HepG2 (cell line): ENCODE measurements around the gene EMP2. TPM values are rescaled to one million over a fixed set of nuclear protein-coding genes. Genes with fewer than 3 reads are reported as not detected.

Source experiments
- AGO1 ChIP-seq: fragments of 200-400 bp; formaldehyde crosslinking; IDR thresholded peaks from 2 replicates; pipeline ENCODE4 v1.6.1; 2017; ENCODE audit warnings: mild to moderate bottlenecking, low read depth, low read length, moderate library complexity; ENCODE audit not compliant: poor library complexity, severe bottlenecking
- ATRX ChIP-seq: sonication (generic); formaldehyde crosslinking; IDR thresholded peaks from 2 replicates; pipeline ENCODE4 v1.4.0; 2020; ENCODE audit warnings: missing genetic modification reagents, borderline replicate concordance
- BRF2 ChIP-seq: sonication (generic); formaldehyde crosslinking; IDR thresholded peaks from 2 replicates; pipeline ENCODE4 v1.8.1; 2022; ENCODE audit warnings: mild to moderate bottlenecking, missing genetic modification reagents
- ELF1 ChIP-seq: sonication (generic); formaldehyde crosslinking; IDR thresholded peaks from 2 replicates; pipeline ENCODE4 v1.4.0; 2020; ENCODE audit warnings: missing genetic modification reagents
- GTF2F1 ChIP-seq: fragments of 150-350 bp; IDR thresholded peaks from 2 replicates; pipeline ENCODE4 v1.6.1; 2014; ENCODE audit warnings: low read length
- KDM2A ChIP-seq: sonication (generic); formaldehyde crosslinking; IDR thresholded peaks from 2 replicates; pipeline ENCODE4 v1.4.0; 2020; ENCODE audit warnings: low read depth, missing genetic modification reagents, borderline replicate concordance
- MATR3 ChIP-seq: sonication (generic); formaldehyde crosslinking; IDR thresholded peaks from 2 replicates; pipeline ENCODE4 v1.4.0; 2020; ENCODE audit warnings: missing genetic modification reagents
- PPARG ChIP-seq: conservative IDR thresholded peaks from 2 replicates; pipeline ENCODE4 v1.6.1; 2016; ENCODE audit warnings: missing biosample characterization, missing genetic modification reagents
- REL ChIP-seq: sonication (generic); formaldehyde crosslinking; conservative IDR thresholded peaks from 2 replicates; pipeline ENCODE4 v1.8.0; 2022; ENCODE audit warnings: mild to moderate bottlenecking, missing genetic modification reagents, moderate library complexity
- U2AF2 ChIP-seq: fragments of 200-400 bp; formaldehyde crosslinking; IDR thresholded peaks from 2 replicates; pipeline ENCODE4 v1.6.1; 2017; ENCODE audit warnings: low read depth, mild to moderate bottlenecking, low read length
- ZBTB38 ChIP-seq: sonication (generic); formaldehyde crosslinking; IDR thresholded peaks from 2 replicates; pipeline ENCODE4 v1.5.1; 2020; ENCODE audit warnings: mild to moderate bottlenecking, missing genetic modification reagents
- ZFP36L2 ChIP-seq: sonication (generic); formaldehyde crosslinking; IDR thresholded peaks from 2 replicates; pipeline ENCODE4 v1.4.0; 2020; ENCODE audit warnings: missing genetic modification reagents
- ZNF441 ChIP-seq: sonication (generic); formaldehyde crosslinking; IDR thresholded peaks from 2 replicates; pipeline ENCODE4 v1.7.0; 2021; ENCODE audit warnings: missing genetic modification reagents, borderline replicate concordance
- ZNF468 ChIP-seq: sonication (generic); formaldehyde crosslinking; IDR thresholded peaks from 2 replicates; pipeline ENCODE4 v1.8.0; 2022; ENCODE audit warnings: mild to moderate bottlenecking, moderate library complexity, missing genetic modification reagents
- ZNF512B ChIP-seq: sonication (generic); formaldehyde crosslinking; IDR thresholded peaks from 2 replicates; pipeline ENCODE4 v1.5.1; 2020; ENCODE audit warnings: missing genetic modification reagents, mild to moderate bottlenecking, borderline replicate concordance
- ZNF558 ChIP-seq: sonication (generic); formaldehyde crosslinking; IDR thresholded peaks from 2 replicates; pipeline ENCODE4 v1.9.0; 2022; ENCODE audit warnings: mild to moderate bottlenecking, missing genetic modification reagents, borderline replicate concordance
- ZNF567 ChIP-seq: sonication (generic); formaldehyde crosslinking; IDR thresholded peaks from 2 replicates; pipeline ENCODE4 v1.8.1; 2023; ENCODE audit warnings: mild to moderate bottlenecking, missing genetic modification reagents, borderline replicate concordance
- ZNF781 ChIP-seq: sonication (generic); formaldehyde crosslinking; IDR thresholded peaks from 2 replicates; pipeline ENCODE4 v1.5.1; 2020; ENCODE audit warnings: borderline replicate concordance, mild to moderate bottlenecking, missing genetic modification reagents; ENCODE audit errors: not compliant biosample characterization
- ZSCAN31 ChIP-seq: sonication (generic); formaldehyde crosslinking; IDR thresholded peaks from 2 replicates; pipeline ENCODE4 v1.5.0; 2020; ENCODE audit warnings: low read depth, mild to moderate bottlenecking, missing genetic modification reagents
- polyA plus RNA-seq, 8 experiments: library from polyadenylated mRNA; depleted of rRNA in 3 of 8; stranded (reverse) in 7 of 8; unstranded in 1 of 8; fragments of >200 nt; fragmentation: Illumina TruSeq in 4 of 8; extraction: Trizol in 4 of 8; gene quantifications; 2 replicates each; pipeline versions ENCODE4 v1.2.1 to v1.2.3, GENCODE V29; 2011 to 2016; ENCODE audit warnings: low read depth in 4 of 8, missing spikeins in 1 of 8, mixed read lengths in 1 of 8; ENCODE audit not compliant: insufficient read depth in 1 of 8
- total RNA-seq, 5 experiments: library from RNA; depleted of rRNA; stranded (reverse); fragments of >200 nt; fragmentation: Illumina TruSeq; extraction: Trizol; gene quantifications; 2 replicates each; pipeline ENCODE4 v1.2.3, GENCODE V29; 2016; ENCODE audit warnings: low read depth in 1 of 5
- TF ChIP-seq, protein P1 (sequence below): sonication (generic); formaldehyde crosslinking; IDR thresholded peaks from 2 replicates; pipeline ENCODE4 v1.4.0; 2020; ENCODE audit warnings: missing genetic modification reagents
- TF ChIP-seq, protein P2 (sequence below): IDR thresholded peaks from 2 replicates; pipeline ENCODE4 v1.6.1; 2016
- TF ChIP-seq, protein P3 (sequence below): sonication (generic); formaldehyde crosslinking; IDR thresholded peaks from 2 replicates; pipeline ENCODE4 v1.4.0; 2020; ENCODE audit warnings: mild to moderate bottlenecking, missing genetic modification reagents

EMP2 gene
- total and polyA plus RNA-seq, 2 of the 13 experiments (the other 11 are each of a cell fraction or from before 2014, with no cell fraction given), result 24.6 to 91.2 TPM

DNA sequence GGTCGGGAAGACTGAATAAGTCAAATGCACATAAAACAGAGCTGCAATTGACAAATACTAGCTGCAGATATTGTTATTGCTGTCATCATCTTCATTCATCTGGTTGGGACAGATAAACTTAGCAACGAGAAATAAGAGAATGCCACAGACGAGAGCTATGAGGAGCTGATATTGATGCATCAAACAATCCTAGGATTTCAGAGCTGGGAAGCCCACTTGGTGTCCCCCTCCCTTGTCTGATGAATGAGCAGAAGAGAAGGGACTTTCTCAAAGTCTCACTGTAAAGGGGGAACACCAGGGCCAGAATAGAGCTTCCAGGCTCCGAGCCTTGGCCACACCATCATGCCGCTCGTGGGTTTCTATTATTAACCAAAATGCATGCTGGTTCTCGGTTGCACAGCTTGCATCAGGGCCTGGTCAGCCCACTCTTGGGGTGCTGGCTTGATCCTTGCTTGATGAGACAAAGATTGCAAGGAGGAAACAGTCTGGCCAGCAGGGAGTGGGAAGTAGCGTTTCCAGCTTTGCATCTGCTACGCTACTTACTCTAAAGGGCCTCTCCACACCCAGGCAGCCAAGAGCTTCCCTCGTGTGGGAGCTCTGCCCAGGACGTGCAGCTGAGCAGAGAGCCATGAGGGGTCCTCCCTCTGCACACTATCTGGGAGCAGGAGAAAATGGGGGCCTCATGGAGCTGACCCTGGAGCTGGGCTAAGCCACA, 28.4 kb upstream of the EMP2 start (continued):
- no peak for TF ChIP-seq ZSCAN31 (CRISPR knock-in tag)
- no peak for TF ChIP-seq KDM2A (CRISPR knock-in tag)
- TF ChIP-seq U2AF2, result no peak
- TF ChIP-seq ZNF781 (CRISPR knock-in tag), result peak; percentile 30
- 0 out of 2 replicates have a peak, but pooled peaks have one; percentile 7 for TF ChIP-seq GTF2F1
- 0 out of 2 replicates have a peak, but pooled peaks have one; percentile 23 for TF ChIP-seq ZNF468 (CRISPR knock-in tag)
- TF ChIP-seq ATRX (CRISPR knock-in tag), result no peak
- peak; percentile 78; the same call in 1 of the 2 replicates for TF ChIP-seq ZBTB38 (CRISPR knock-in tag)
- TF ChIP-seq, protein P1, sequence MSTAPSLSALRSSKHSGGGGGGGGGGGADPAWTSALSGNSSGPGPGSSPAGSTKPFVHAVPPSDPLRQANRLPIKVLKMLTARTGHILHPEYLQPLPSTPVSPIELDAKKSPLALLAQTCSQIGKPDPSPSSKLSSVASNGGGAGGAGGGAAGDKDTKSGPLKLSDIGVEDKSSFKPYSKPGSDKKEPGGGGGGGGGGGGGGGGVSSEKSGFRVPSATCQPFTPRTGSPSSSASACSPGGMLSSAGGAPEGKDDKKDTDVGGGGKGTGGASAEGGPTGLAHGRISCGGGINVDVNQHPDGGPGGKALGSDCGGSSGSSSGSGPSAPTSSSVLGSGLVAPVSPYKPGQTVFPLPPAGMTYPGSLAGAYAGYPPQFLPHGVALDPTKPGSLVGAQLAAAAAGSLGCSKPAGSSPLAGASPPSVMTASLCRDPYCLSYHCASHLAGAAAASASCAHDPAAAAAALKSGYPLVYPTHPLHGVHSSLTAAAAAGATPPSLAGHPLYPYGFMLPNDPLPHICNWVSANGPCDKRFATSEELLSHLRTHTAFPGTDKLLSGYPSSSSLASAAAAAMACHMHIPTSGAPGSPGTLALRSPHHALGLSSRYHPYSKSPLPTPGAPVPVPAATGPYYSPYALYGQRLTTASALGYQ (CRISPR knock-in tag), result no peak
- no peak for TF ChIP-seq BRF2 (CRISPR knock-in tag)
- 0 out of 2 replicates have a peak, but pooled peaks have one; percentile 24 for TF ChIP-seq REL
- TF ChIP-seq, protein P2, sequence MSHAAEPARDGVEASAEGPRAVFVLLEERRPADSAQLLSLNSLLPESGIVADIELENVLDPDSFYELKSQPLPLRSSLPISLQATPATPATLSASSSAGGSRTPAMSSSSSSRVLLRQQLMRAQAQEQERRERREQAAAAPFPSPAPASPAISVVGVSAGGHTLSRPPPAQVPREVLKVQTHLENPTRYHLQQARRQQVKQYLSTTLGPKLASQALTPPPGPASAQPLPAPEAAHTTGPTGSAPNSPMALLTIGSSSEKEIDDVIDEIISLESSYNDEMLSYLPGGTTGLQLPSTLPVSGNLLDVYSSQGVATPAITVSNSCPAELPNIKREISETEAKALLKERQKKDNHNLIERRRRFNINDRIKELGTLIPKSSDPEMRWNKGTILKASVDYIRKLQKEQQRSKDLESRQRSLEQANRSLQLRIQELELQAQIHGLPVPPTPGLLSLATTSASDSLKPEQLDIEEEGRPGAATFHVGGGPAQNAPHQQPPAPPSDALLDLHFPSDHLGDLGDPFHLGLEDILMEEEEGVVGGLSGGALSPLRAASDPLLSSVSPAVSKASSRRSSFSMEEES (CRISPR knock-in tag), result no peak
- peak; percentile 86; the same call in 1 of the 2 replicates for TF ChIP-seq ZNF567 (CRISPR knock-in tag)
- TF ChIP-seq AGO1, result no peak
- no peak for TF ChIP-seq ZNF558 (CRISPR knock-in tag)
- TF ChIP-seq, protein P3, sequence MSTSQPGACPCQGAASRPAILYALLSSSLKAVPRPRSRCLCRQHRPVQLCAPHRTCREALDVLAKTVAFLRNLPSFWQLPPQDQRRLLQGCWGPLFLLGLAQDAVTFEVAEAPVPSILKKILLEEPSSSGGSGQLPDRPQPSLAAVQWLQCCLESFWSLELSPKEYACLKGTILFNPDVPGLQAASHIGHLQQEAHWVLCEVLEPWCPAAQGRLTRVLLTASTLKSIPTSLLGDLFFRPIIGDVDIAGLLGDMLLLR, result no peak
- TF ChIP-seq ELF1 (CRISPR knock-in tag), result no peak
- no peak for TF ChIP-seq ZNF441 (CRISPR knock-in tag)
- no peak for TF ChIP-seq ZFP36L2 (CRISPR knock-in tag)
- no peak for TF ChIP-seq PPARG (CRISPR knock-in tag)
- TF ChIP-seq MATR3 (CRISPR knock-in tag), result no peak
- TF ChIP-seq ZNF512B, result 0 out of 2 replicates have a peak, but pooled peaks have one; percentile 53
